Psoas muscle (tissue), 8 donors: ENCODE data around the gene GRHL1. TPM values are rescaled to one million over a fixed set of nuclear protein-coding genes. Genes with fewer than 3 reads are reported as not detected.
A peak's percentile ranks its signal among the peaks of the same experiment; 100 is the strongest.

Experiments
- ATAC-seq, 4 donors: fragments of 200-7000 bp; cut with Tn5 transposase; one replicate each; pipeline ENCODE4 v1.9.1; 2020; ENCODE audit warnings: moderate library complexity in 3 of 4, mild to moderate bottlenecking in 2 of 4
- DNase-seq, 2 donors: peaks; one replicate each; pipeline ENCODE4 v3.0.0-alpha.2; 2020
- H3K27ac ChIP-seq: fragments of 200-600 bp; one replicate; pipeline ENCODE4 v1.8.0; 2022
- H3K27me3 ChIP-seq, 3 donors: fragments of 200-600 bp in 1 of 3; one replicate each; pipeline versions ENCODE4 v1.6.1 to v1.8.0; 2013 to 2022; ENCODE audit warnings: low read length in 2 of 3, mild to moderate bottlenecking in 2 of 3, moderate library complexity in 1 of 3; ENCODE audit not compliant: insufficient read depth in 3 of 3
- H3K36me3 ChIP-seq, 2 donors: fragments of 200-600 bp in 1 of 2; one replicate each; pipeline versions ENCODE4 v1.6.1 to v1.8.0; 2013 to 2022; ENCODE audit warnings: low read depth in 1 of 2, mild to moderate bottlenecking in 1 of 2, moderate library complexity in 1 of 2; ENCODE audit not compliant: insufficient read depth in 1 of 2
- H3K4me1 ChIP-seq: fragments of 200-600 bp; one replicate; pipeline ENCODE4 v1.8.0; 2022
- H3K4me3 ChIP-seq: fragments of 200-600 bp; one replicate; pipeline ENCODE4 v1.8.0; 2022; ENCODE audit warnings: mild to moderate bottlenecking
- H3K9me3 ChIP-seq: fragments of 200-600 bp; one replicate; pipeline ENCODE4 v1.8.0; 2022
- CTCF ChIP-seq: fragments of 200-600 bp; IDR thresholded peaks from one replicate; pipeline ENCODE4 v1.8.0; 2022; ENCODE audit warnings: antibody characterized with exemption
- WGBS, 3 donors: extraction: QIAGEN DNeasy Blood & Tissue Kit; methylation state at CpG; one replicate each; pipeline versions ENCODE4 v1.1.6 to v1.1.7; 2013; 5-methylcytosine and 5-hydroxymethylcytosine counted together
- intact Hi-C, 2 donors: fragments of 100-400 bp; cut with DNase I; formaldehyde crosslinking; loops; one replicate each; pipeline versions ENCODE4 v1.11.0 to v1.14.2; 2022
- polyA plus RNA-seq, 3 donors: library from polyadenylated mRNA; stranded (reverse); fragments of 200-250 nt; gene quantifications; one replicate each; pipeline ENCODE4 v1.2.3, GENCODE V29; 2013
- total RNA-seq, 4 donors: library from RNA; stranded (reverse); fragmentation: NEBNext Ultra II Directional in 2 of 4; extraction: Animal tissue kit (Norgen Biotek cat#: 25700) in 2 of 4; gene quantifications; one replicate each; pipeline versions ENCODE4 v1.2.1 to v1.2.4, GENCODE V29; 2021 to 2023
- donor health status: healthy with polysubstance abuse.
- donor health status: DM: no; HTN: no; CAD: no; lungs with moderate emphysema.
- donor health status: Bipolar disorder and iron deficiency.
- donor health status: healthy.
- donor health status: DM: yes; HTN: yes; CAD: no.
- donor health status: DM: no; HTN: no; CAD: no.
- donor health status: DM: no; HTN: no; CAD: no.
- donor health status: DM: yes; HTN: yes; CAD: no.

The GRHL1 gene
- total and polyA plus RNA-seq, 7 donors, result 0.38 to 1.2 (median 0.63) TPM

DNA sequence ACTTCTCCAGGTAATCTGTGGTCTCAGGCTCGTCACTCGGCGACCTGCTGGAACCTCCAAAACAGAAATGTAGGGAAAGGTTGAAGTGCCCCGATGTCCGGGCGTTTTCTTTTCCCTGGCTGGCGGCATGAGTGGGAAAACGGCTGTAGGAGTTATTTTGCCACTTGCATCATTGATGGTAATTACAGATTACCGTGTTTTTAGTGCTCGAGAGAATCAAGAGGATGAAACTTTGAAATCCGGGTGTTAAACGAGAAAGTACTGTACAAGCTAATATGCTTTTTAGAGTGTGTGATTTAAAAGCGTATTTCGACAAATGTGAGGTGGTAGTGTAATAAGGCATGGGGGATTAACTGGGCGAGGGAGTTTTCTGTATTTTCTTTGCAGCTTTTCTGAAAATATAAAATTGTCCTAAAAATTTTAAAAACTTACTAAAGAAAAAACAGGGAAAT lies 819 bp downstream of the GRHL1 start:
- TF ChIP-seq CTCF, result no peak
- WGBS, 3 donors, result 23 to 27% (median 26%) methylated on average over 15 of the region's 15 CpGs
- Histone ChIP-seq H3K9me3 (no peaks in the 10 kb centered on the region), H3K27me3 (peaks cover 0 to 2% (median 0%) of the 10 kb centered on the region in 3 donors), H3K4me1 (peaks cover 6% of the 10 kb centered on the region), H3K4me3 (peak overlapping the region; percentile 87), H3K36me3 (no peaks in the 10 kb centered on the region), H3K27ac (no peak overlapping the region)
- DNase-seq (no peak), ATAC-seq (no peak)
- intact Hi-C loops, result no loop called here

GRCh38 chr2:9952856-9953503 lies 1.5 kb downstream of the GRHL1 start:
- intact Hi-C loops, result no loop called here
- peaks cover 0 to 2% (median 0%) of the 10 kb centered on the region in 3 donors for H3K27me3 ChIP-seq
- WGBS, 3 donors, result 90 to 91% (median 91%) methylated on average over 8 of the region's 8 CpGs
- peaks cover 6% of the 10 kb centered on the region for H3K4me1 ChIP-seq
- DNase-seq (no peak), ATAC-seq (no peak)
- no peaks in the 10 kb centered on the region for H3K9me3 ChIP-seq
- H3K4me3 ChIP-seq, result no peak overlapping the region
- no peak overlapping the region for H3K27ac ChIP-seq
- no peak for TF ChIP-seq CTCF
- H3K36me3 ChIP-seq, result no peaks in the 10 kb centered on the region

DNA sequence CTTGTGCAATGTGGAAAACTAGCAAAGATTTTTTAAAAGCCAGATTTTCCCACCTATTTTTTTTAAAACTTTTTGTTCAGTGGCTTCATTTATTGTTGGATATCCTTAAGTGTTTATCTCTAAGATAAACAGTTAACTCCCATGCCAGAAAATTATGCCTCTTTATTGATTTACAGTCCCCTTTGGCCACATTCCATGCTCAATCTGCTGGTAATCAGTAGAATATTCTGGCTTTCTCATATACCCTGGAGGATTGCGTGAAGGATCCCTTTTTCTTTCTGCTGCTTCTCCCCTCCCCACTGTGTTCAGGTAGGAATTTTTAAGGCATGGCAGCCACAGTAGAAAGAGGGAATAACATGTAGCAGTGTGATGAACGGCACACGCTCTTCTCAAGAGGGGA lies 2.6 kb downstream of the GRHL1 start:
- 86 to 96% (median 92%) methylated on average over 3 of the region's 3 CpGs for WGBS, 3 donors
- Histone ChIP-seq H3K9me3 (no peaks in the 10 kb centered on the region), H3K4me3 (no peak overlapping the region), H3K27me3 (peaks cover 0 to 2% (median 0%) of the 10 kb centered on the region in 3 donors), H3K36me3 (no peaks in the 10 kb centered on the region), H3K27ac (no peak overlapping the region), H3K4me1 (peaks cover 6% of the 10 kb centered on the region)
- DNase-seq, result no peak
- ATAC-seq, result no peak
- no peak for TF ChIP-seq CTCF
- intact Hi-C loops, result no loop called here

GRCh38 chr2:9958057-9958456 lies 6.6 kb downstream of the GRHL1 start:
- TF ChIP-seq CTCF, result no peak
- H3K4me1 ChIP-seq, result no peaks in the 10 kb centered on the region
- no peaks in the 10 kb centered on the region for H3K9me3 ChIP-seq
- H3K27ac ChIP-seq, result no peak overlapping the region
- peaks cover 0 to 2% (median 0%) of the 10 kb centered on the region in 3 donors for H3K27me3 ChIP-seq
- 95 to 96% (median 96%) methylated on average over 8 of the region's 8 CpGs for WGBS, 3 donors
- ATAC-seq (no peak), DNase-seq (no peak)
- H3K4me3 ChIP-seq, result no peak overlapping the region
- intact Hi-C loops, result no loop called here
- peaks cover 0 to 9% of the 10 kb centered on the region in 2 donors for H3K36me3 ChIP-seq

DNA sequence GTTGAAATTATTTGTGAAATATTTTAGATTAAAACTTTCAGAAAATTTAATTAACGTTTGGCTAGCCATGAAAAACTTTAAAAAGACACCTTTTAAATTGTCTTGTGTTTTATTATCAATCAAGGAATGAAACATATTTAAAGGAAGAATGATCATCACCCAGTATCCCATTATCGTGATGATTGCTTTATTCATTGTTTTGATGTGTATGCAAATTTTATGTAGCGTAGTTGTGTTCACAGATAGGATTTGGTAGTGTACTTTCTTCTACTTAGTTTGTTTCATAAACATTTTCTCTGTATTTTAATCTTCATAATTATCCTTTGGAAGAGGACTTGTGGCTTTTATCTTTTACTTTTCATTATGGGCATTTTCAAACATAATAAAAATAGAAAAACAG lies 7.8 kb downstream of the GRHL1 start:
- no peaks in the 10 kb centered on the region for H3K4me1 ChIP-seq
- peaks cover 0 to 2% (median 0%) of the 10 kb centered on the region in 3 donors for H3K27me3 ChIP-seq
- DNase-seq (no peak), ATAC-seq (no peak)
- 96 to 99% (median 98%) methylated on average over 3 of the region's 3 CpGs for WGBS, 3 donors
- H3K9me3 ChIP-seq, result no peaks in the 10 kb centered on the region
- H3K36me3 ChIP-seq, result peaks cover 0 to 12% of the 10 kb centered on the region in 2 donors
- no peak overlapping the region for H3K27ac ChIP-seq
- intact Hi-C loops, result no loop called here
- no peak for TF ChIP-seq CTCF
- no peak overlapping the region for H3K4me3 ChIP-seq
